WTC11 (cell line): ENCODE results near the gene GSTA4. TPM values are rescaled to one million over a fixed set of nuclear protein-coding genes. Genes with fewer than 3 reads are reported as not detected.

ENCODE experiments used
- ATAC-seq: fragments of 200-7000 bp; cut with Tn5 transposase; 2 replicates; pipeline ENCODE4 v1.10.0; 2021; ENCODE audit warnings: mild to moderate bottlenecking, moderate library complexity
- CTCF ChIA-PET: fragments of 300-600 bp; sonication (Branson Sonifier 250); formaldehyde crosslinking; loops from one replicate; lab custom pipeline; 2021; ENCODE audit warnings: antibody characterized with exemption; lab: Charles Lee
- POLR2A ChIA-PET: fragments of 350-600 bp; sonication (Branson Sonifier 250); formaldehyde crosslinking; loops from one replicate; lab custom pipeline; 2021; ENCODE audit warnings: antibody characterized with exemption; lab: Charles Lee
- DNase-seq: peaks from one replicate; pipeline ENCODE4 v3.0.0; 2021; ENCODE audit warnings: low spot score
- H3K27ac Mint-ChIP-seq: 2 replicates; pipeline ENCODE4 v1.8.0; 2021; ENCODE audit warnings: mixed read lengths
- H3K27me3 Mint-ChIP-seq: 2 replicates; pipeline ENCODE4 v1.8.0; 2021; ENCODE audit warnings: low read depth, mild to moderate bottlenecking, moderate library complexity, mixed read lengths
- H3K36me3 Mint-ChIP-seq: 2 replicates; pipeline ENCODE4 v1.8.0; 2021; ENCODE audit warnings: mixed read lengths
- H3K4me1 Mint-ChIP-seq: 2 replicates; pipeline ENCODE4 v1.8.0; 2022; ENCODE audit warnings: mixed read lengths
- H3K4me3 Mint-ChIP-seq: 2 replicates; pipeline ENCODE4 v1.8.0; 2021; ENCODE audit warnings: mild to moderate bottlenecking, moderate library complexity, mixed read lengths
- H3K9me3 Mint-ChIP-seq: 2 replicates; pipeline ENCODE4 v1.8.0; 2021; ENCODE audit warnings: mixed read lengths
- ATF2 ChIP-seq: sonication (generic); formaldehyde crosslinking; IDR thresholded peaks from 2 replicates; pipeline ENCODE4 v1.8.1; 2022; ENCODE audit warnings: low read depth, missing genetic modification reagents, borderline replicate concordance
- ATF6 ChIP-seq: sonication (generic); formaldehyde crosslinking; IDR thresholded peaks from 2 replicates; pipeline ENCODE4 v1.8.1; 2023; ENCODE audit warnings: mild to moderate bottlenecking, missing genetic modification reagents
- E2F4 ChIP-seq: sonication (generic); formaldehyde crosslinking; IDR thresholded peaks from 2 replicates; pipeline ENCODE4 v1.8.1; 2022; ENCODE audit warnings: low read depth, mild to moderate bottlenecking, moderate library complexity, missing genetic modification reagents, borderline replicate concordance
- E2F5 ChIP-seq: sonication (generic); formaldehyde crosslinking; IDR thresholded peaks from 2 replicates; pipeline ENCODE4 v1.8.1; 2022; ENCODE audit warnings: mild to moderate bottlenecking, moderate library complexity, missing genetic modification reagents
- EMX1 ChIP-seq: fragments of 250-450 bp; sonication (Bioruptor Pico); IDR thresholded peaks from 2 replicates; pipeline ENCODE4 v1.8.0; 2021; ENCODE audit warnings: mild to moderate bottlenecking
- FOXJ3 ChIP-seq: sonication (generic); formaldehyde crosslinking; IDR thresholded peaks from 2 replicates; pipeline ENCODE4 v1.9.0; 2021; ENCODE audit warnings: missing genetic modification reagents, mild to moderate bottlenecking, borderline replicate concordance
- GABPB1 ChIP-seq: sonication (generic); formaldehyde crosslinking; IDR thresholded peaks from 2 replicates; pipeline ENCODE4 v1.8.1; 2023; ENCODE audit warnings: mild to moderate bottlenecking, missing genetic modification reagents
- JAZF1 ChIP-seq: fragments of 250-450 bp; sonication (Bioruptor Pico); IDR thresholded peaks from 2 replicates; pipeline ENCODE4 v1.9.0; 2021; ENCODE audit warnings: moderate library complexity, mild to moderate bottlenecking, inconsistent platforms
- KAT7 ChIP-seq: sonication (generic); formaldehyde crosslinking; IDR thresholded peaks from 2 replicates; pipeline ENCODE4 v1.8.1; 2023; ENCODE audit warnings: missing genetic modification reagents, mild to moderate bottlenecking, borderline replicate concordance
- MLX ChIP-seq: sonication (generic); formaldehyde crosslinking; IDR thresholded peaks from 2 replicates; pipeline ENCODE4 v1.8.1; 2023; ENCODE audit warnings: mild to moderate bottlenecking, missing genetic modification reagents, moderate library complexity
- MXD4 ChIP-seq: fragments of 250-450 bp; sonication (Bioruptor Pico); IDR thresholded peaks from 2 replicates; pipeline ENCODE4 v1.8.0; 2021; ENCODE audit warnings: mild to moderate bottlenecking, moderate library complexity, borderline replicate concordance
- NR3C1 ChIP-seq: sonication (generic); formaldehyde crosslinking; conservative IDR thresholded peaks from 2 replicates; pipeline ENCODE4 v1.8.1; 2023; ENCODE audit warnings: low read depth, mild to moderate bottlenecking, missing genetic modification reagents
- OVOL2 ChIP-seq: fragments of 250-450 bp; sonication (Bioruptor Pico); IDR thresholded peaks from 2 replicates; pipeline ENCODE4 v1.9.0; 2021; ENCODE audit warnings: mild to moderate bottlenecking, borderline replicate concordance
- ZNF138 ChIP-seq: sonication (generic); formaldehyde crosslinking; conservative IDR thresholded peaks from 2 replicates; pipeline ENCODE4 v1.8.1; 2022; ENCODE audit warnings: mild to moderate bottlenecking, moderate library complexity, missing genetic modification reagents
- ZNF263 ChIP-seq: sonication (generic); formaldehyde crosslinking; IDR thresholded peaks from 2 replicates; pipeline ENCODE4 v1.8.1; 2022; ENCODE audit warnings: low read depth, mild to moderate bottlenecking, moderate library complexity, missing genetic modification reagents
- ZNF671 ChIP-seq: fragments of 250-450 bp; sonication (Bioruptor Pico); IDR thresholded peaks from 2 replicates; pipeline ENCODE4 v1.8.0; 2021; ENCODE audit warnings: mild to moderate bottlenecking
- ZSCAN18 ChIP-seq: fragments of 250-450 bp; sonication (Bioruptor Pico); IDR thresholded peaks from 2 replicates; pipeline ENCODE4 v2.1.2; 2022; ENCODE audit warnings: mild to moderate bottlenecking, moderate library complexity
- total RNA-seq: library from RNA; stranded (reverse); gene quantifications from 3 replicates; pipeline ENCODE4 v1.2.3, GENCODE V29; 2021

GSTA4 gene
- total RNA-seq, 1 experiment from 2014 or later, result 12.6 TPM

- TF ChIP-seq NR3C1 (CRISPR knock-in tag), result no peak
- no peak for TF ChIP-seq JAZF1
- TF ChIP-seq FOXJ3 (CRISPR knock-in tag), result no peak
Observed at GRCh38 chr6:53018446-53018845, 23.4 kb upstream of the GSTA4 start (continued).

GRCh38 chr6:53015486-53015885 is 20.4 kb upstream of the GSTA4 start:
- ATAC-seq, result no peak
- ChIA-PET POLR2A (no interaction called here), CTCF (no interaction called here)
- Mint-ChIP-seq H3K4me1 (0 out of 2 replicates have a peak, but pooled peaks cover 3% of the 10 kb centered on the region), H3K9me3 (no peaks in the 10 kb centered on the region), H3K27ac (no peak overlapping the region), H3K4me3 (no peak overlapping the region), H3K27me3 (no peaks in the 10 kb centered on the region), H3K36me3 (peaks cover 33% of the 10 kb centered on the region)
- no peak for DNase-seq
- TF ChIP-seq ZNF671 (CRISPR knock-in tag) (no peak), GABPB1 (CRISPR knock-in tag) (no peak), ZNF263 (CRISPR knock-in tag) (no peak), ATF6 (CRISPR knock-in tag) (no peak), ATF2 (CRISPR knock-in tag) (no peak), OVOL2 (CRISPR knock-in tag) (no peak), ZNF138 (CRISPR knock-in tag) (no peak), MXD4 (CRISPR knock-in tag) (no peak), EMX1 (CRISPR knock-in tag) (no peak), KAT7 (CRISPR knock-in tag) (no peak)

GRCh38 chr6:53014744-53015143 is 19.7 kb upstream of the GSTA4 start:
- H3K36me3 Mint-ChIP-seq, result peaks cover 40% of the 10 kb centered on the region
- ATAC-seq (no peak), DNase-seq (no peak)
- 0 out of 2 replicates have a peak, but pooled peaks cover 3% of the 10 kb centered on the region for H3K4me1 Mint-ChIP-seq
- H3K4me3 Mint-ChIP-seq, result no peak overlapping the region
- TF ChIP-seq MLX, result no peak
- no peak for TF ChIP-seq E2F5 (CRISPR knock-in tag)
- no peak for TF ChIP-seq ZSCAN18 (CRISPR knock-in tag)
- TF ChIP-seq E2F4 (CRISPR knock-in tag), result no peak
- TF ChIP-seq, all 79 proteins: peak for 0
- Mint-ChIP-seq H3K27ac (no peak overlapping the region), H3K9me3 (no peaks in the 10 kb centered on the region), H3K27me3 (no peaks in the 10 kb centered on the region)
- ChIA-PET CTCF (no interaction called here), POLR2A (no interaction called here)
